ENCODE data around the gene HPN. TPM values are rescaled to one million over a fixed set of nuclear protein-coding genes. Genes with fewer than 3 reads are reported as not detected.

Gene HPN
- total and polyA plus RNA-seq, 2 experiments from 2014 or later: 14.0 to 17.4 TPM

- H3K27me3 ChIP-seq (ENCODE audit: insufficient read depth): no peaks in the 10 kb centered on the region
- peaks cover 19% of the 10 kb centered on the region for H4K20me1 ChIP-seq (replicated peaks; ENCODE audit: insufficient read depth)
- peak overlapping the region; percentile 81 for H3K4me3 Mint-ChIP-seq
- H3K9me3 Mint-ChIP-seq: peaks cover 7% of the 10 kb centered on the region
- H3K9me2 ChIP-seq (ENCODE audit: insufficient read depth): no peaks in the 10 kb centered on the region
- peak overlapping the region; percentile 90 for H3K4me3 ChIP-seq
- H3F3A ChIP-seq (replicated peaks; ENCODE audit: low read depth): peaks cover 19% of the 10 kb centered on the region
- 0 out of 2 replicates have a peak, but pooled peaks cover 6% of the 10 kb centered on the region for H3K36me3 ChIP-seq (ENCODE audit: insufficient read depth)
- ATAC-seq (peak; percentile 47), DNase-seq (ENCODE audit: low spot score) (peak; percentile 89)
- peak overlapping the region; percentile 86 for H3K4me2 ChIP-seq
- peak overlapping the region; percentile 100 for H3K27ac ChIP-seq (ENCODE audit: low read depth)
- H2AFZ ChIP-seq: no peak overlapping the region
- peaks cover 35% of the 10 kb centered on the region for H3K79me2 ChIP-seq (replicated peaks; ENCODE audit: insufficient read depth)
- peaks cover 52% of the 10 kb centered on the region for H3K4me1 ChIP-seq (ENCODE audit: insufficient read depth)
- peaks cover 46% of the 10 kb centered on the region for H3K4me1 Mint-ChIP-seq
- peaks cover 31% of the 10 kb centered on the region for H3K36me3 Mint-ChIP-seq (ENCODE audit: low read depth)
- H3K27ac Mint-ChIP-seq: peak overlapping the region; percentile 90
- TF ChIP-seq ZNF114 (CRISPR knock-in tag; IDR thresholded peaks at IDR 0.05) (no peak), REST (IDR thresholded peaks at IDR 0.05; ENCODE audit: unreplicated experiment) (no peak), NANOG (IDR thresholded peaks at IDR 0.05; ENCODE audit: borderline replicate concordance) (no peak), ZNF462 (CRISPR knock-in tag; IDR thresholded peaks at IDR 0.05) (no peak), CTCF (conservative IDR thresholded peaks at IDR 0.05; ENCODE audit: low read depth in 2 of 2) (peak in 1 of 2 experiments; percentile 10; a peak in 1 of 4 replicates), ZNF331 (CRISPR knock-in tag; IDR thresholded peaks at IDR 0.05; ENCODE audit: low read depth) (no peak), EZH2 (IDR thresholded peaks at IDR 0.05; ENCODE audit: low read depth, unreplicated experiment) (no peak)
- H3K27me3 Mint-ChIP-seq (ENCODE audit: insufficient read depth, low read depth, poor library complexity): peaks cover 26% of the 10 kb centered on the region
These were observed 42.6 kb upstream of the HPN start for GRCh38 chr19:34998777-34999497.

Data from GM23338 (cell line).